ENCODE measurements around the gene ITGB4. TPM values are rescaled to one million over a fixed set of nuclear protein-coding genes. Genes with fewer than 3 reads are reported as not detected.

ITGB4 gene
- total RNA-seq (2014; rRNA removed; shearing (Covaris generic)) = 4.8 and 8.0 TPM in 2 replicates

DNA sequence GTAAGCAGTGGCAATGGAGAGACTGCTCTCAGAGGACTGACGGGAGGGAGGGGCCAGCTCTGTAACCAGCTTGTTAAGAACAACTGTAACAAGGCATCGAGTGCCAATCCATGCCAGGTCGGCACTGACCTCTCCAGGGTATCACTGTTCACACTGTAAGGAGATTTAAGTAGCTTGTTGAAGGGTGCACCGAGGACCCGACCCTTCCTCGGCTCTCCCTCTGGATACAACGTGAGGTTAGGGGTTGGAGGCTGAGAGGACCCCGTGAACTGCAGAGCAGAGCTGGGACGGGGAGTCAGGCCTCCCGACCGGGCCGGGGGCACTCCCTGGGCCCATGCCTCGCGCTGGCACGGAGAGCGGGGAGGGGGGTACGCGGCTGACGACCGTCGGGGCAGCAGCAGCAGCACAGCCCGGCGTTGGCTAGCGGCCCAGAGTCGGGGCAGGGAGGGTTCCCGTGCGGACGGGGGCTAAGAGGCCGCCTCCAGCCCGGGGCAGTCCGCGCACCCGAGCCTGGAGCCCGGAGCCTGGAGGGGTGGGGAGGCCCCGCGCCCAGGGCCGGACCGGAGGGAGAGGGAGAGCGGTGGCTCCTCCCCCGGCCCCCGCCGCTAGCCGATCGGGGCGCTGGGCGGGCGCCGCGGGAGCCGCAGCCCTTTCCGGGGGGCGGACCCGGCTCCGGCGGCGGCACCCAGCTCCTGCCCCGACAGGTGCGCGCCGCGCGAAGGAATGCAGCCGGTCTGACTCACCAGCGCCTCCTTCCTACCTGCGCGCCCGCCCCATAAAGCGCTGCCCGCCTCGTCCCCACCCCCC, at the start of gene ITGB4:
ITGB4 (plus strand) TSS at position 804 of the 807 bp plus-strand sequence. CDS start 3,245 bp downstream, outside the sequence.
- DNase-seq (ENCODE audit: low read depth) = peak; percentile 42

DNA sequence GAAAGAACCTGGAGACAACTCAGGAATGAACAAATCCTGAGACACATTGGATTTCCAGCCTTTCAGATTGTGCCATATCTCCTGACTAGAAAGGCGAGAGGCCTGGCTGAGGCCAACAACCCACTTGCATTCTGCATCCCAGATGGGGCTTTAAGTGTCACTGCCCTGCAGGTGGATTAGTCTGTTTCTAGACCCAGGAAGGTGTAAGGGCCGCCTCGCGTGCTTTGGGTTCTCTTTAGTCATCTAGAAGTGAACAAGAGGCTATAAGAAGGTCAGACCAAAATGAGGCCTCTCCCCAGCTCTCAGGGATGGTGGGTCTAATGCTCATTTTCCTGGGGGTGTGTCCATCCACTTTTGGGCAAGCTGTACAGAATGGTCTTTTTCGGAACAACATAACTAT, 49.2 kb upstream of the ITGB4 start:
- DNase-seq (ENCODE audit: low read depth) = no peak

DNA sequence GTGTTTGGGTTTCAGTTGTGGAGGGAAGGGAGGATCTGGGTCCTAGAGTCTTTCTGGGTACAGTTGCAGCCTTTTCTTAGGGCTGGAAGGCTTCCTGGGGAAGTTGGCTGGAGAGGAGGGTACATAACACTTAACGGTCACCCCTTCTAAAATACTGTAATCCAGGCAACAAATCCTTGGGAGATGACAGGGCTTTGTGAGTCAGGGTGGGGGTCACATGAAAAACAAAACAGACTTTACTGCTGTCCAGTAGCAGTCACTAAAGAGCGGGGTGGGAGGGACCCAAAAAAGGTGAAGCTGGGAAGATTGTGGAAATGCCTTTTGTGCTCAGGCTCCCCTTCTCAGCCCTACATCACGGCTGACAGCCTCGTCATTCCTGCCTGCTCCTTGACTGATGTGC, 47.8 kb upstream of the ITGB4 start:
- DNase-seq (ENCODE audit: low read depth) = no peak

DNA sequence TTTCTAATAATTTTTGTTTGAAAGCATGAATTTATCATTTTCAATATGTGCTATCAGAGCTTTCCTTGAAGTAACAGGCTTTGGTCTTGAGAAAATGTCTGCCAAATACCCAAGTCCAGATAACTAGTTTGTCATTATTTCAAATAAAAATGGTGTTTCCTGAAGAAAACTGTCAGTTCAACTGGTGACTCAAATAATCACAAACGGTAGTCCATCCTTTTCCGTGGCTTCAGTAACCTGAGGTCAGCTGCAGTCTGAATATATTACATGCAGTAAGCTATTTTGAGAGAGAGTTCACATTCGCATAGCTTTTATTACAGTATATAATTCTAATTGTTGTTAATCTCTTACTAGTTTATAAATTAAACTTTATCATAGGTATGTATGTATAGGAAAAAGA, 44.8 kb upstream of the ITGB4 start:
- no peak for DNase-seq (ENCODE audit: low read depth)

DNA sequence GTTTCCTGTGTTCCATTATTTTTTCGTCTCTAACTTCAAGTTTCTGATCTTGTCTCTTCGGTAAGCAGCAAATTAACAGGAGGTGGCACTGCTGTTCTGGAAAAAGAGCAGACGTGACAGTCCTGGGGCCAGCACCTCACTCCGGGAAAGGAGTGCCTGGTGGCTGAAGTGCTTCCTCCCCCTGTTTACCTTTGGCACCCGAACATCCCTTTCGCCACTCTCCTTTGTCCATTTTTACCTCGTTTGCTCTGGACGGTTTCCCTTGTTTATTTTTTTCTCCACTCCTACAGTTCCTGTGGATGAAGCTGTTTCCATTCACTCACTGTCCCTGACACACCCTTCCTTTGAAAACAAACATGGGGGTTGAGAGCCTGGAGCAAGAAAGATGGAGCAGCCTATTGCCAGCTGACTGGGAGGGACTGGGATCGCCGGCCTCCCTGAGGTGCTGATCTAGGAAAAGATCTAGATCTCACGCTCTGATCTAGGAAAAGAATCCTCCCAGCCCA, 41.5 kb upstream of the ITGB4 start:
- DNase-seq (ENCODE audit: low read depth) = peak; percentile 84

DNA sequence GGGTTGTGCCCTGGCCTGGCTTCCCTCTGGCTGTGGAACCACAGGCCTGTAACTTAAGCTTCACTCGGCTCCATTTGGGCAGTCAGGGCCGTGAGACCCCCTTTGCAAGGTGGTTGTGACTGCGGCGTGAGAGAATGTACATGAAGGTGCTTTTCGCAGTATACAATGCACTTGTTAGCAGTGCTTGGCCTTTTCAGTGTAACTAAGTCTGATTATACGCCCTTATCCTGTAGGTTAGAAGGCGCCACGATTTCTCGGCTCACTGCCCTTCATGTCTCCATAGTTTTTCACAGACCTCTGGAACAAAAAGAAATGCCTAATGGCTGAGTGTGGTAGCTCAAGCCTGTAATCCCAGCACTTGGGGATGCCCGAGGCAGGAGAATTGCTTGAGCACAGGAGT, 40.8 kb upstream of the ITGB4 start:
- DNase-seq (ENCODE audit: low read depth) = no peak

DNA sequence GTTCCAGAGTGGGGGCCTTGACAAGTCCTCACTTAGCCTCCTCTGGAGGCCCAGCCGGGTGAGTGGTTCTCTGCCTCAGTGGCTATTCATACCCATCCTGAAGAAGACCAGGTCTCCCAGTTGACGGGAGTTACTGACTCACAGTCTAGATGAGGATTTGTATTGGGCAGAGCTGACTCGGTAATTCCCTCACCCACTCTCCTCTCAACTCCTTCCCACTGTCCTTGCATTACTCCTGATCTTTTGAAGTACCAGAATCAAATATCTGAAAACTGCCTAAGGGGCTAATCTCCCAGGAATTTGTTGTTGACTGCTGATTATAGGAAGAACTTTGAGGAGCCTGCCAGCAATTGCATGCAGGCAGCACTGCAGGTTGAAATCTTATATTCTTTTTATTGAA, 40.0 kb upstream of the ITGB4 start:
- peak; percentile 81 for DNase-seq (ENCODE audit: low read depth)

DNA sequence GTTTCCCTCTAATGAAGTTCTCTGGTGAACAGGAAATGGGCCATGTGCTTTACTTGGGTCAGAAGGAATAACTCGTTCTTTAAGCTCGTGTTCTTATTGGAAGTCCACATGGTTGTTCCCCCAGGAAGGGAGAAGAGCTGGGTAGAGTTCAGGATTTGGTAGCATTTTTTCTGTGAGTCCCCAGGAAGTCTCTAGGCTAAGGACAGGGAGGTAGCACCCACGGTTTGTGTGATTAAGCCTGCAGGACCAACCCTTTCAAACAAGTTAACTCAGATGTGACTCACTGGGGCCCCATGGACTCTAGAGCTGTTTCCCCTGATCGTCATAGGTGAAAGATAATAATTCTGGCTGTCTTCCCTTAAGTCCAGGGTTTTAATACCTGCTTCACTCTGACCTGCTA, 37.7 kb upstream of the ITGB4 start:
- peak; percentile 90 for DNase-seq (ENCODE audit: low read depth)

DNA sequence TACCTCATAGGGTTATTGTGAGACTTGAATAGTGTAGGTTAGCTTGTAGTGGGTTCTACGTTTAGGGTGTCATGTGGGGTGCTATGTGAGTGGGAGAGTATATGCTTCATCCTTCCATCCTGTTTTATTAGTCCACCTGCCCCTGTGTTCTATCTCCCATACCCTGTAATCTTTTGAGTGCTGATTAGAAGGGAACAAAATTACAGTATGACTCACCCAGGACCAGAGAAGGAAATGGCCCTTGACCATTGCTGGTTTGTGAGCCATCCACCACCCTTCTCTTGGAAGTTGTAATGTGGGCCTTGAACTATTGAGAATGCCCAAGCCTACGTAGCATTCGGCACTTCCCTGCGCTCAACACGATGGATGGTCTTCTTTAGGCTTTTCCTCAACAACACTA, 37.0 kb upstream of the ITGB4 start:
- peak; percentile 55 for DNase-seq (ENCODE audit: low read depth)

DNA sequence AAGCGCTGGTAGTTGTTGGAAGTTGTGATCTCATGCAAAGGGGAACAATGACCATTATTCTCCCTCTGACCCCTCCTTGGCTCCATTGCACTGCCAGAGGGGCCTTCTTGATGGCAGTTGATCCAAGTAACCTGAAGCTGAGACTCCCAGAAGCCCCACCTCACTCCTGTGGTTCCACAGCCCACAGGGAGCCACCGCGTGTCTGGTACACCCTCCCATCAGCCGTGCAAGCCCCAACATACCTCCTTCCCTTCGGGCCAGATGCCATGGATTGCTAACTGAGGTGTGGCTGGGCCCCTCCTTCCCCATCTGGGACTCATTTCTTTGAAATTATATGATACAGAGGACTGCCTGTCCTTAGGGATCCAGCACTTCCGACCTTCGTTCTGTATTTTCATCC, 36.3 kb upstream of the ITGB4 start:
- no peak for DNase-seq (ENCODE audit: low read depth)

DNA sequence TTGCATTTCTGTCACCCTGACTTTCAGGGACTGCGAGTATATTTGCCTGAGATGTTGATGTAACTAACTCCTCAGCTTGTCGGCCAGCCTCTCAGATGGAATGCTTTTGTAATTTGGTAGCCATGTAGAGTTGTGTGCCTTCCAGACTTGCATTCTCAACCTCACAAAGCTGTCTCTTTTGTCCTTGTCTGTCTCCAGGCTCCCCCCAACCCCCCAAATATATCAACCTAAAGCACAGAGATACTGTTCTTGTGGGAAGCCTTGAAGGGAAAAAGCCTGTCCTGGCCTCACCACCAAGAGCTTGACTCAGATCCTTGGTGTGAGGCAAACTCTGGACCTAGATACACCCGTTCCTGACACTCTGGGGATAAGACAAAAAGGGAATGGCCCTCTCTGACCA, 35.8 kb upstream of the ITGB4 start:
- no peak for DNase-seq (ENCODE audit: low read depth)

DNA sequence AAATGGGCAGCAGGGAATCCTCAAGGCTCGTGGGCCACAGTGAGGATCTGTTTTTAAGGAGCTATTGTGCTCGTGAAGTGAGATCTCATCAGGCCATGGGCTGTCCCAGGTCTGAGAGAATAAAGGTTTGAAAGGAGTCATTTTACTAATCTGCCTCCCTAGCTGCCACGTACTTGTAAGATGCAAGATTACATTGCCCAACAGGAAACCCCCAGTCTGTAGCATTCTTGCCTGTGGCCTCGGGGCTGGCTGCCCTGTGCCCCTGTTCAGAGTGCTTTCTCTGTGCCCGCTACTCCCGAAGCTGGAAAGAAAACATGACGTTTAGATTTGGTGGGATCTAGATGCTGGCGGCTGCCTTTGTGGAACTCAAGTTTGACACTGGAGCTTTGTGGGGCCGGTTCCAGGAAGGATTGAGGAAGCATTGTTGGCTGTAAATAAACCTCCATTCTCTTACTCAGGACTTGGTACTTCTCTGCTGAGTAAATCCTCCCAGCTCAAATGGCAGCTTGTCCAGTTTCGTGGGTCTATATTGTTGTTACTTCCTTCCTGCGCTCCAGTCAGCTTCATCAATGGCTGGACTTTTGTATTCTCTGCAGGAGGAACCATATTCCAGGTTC, 32.9 kb upstream of the ITGB4 start:
- peak; percentile 75 for DNase-seq (ENCODE audit: low read depth)

DNA sequence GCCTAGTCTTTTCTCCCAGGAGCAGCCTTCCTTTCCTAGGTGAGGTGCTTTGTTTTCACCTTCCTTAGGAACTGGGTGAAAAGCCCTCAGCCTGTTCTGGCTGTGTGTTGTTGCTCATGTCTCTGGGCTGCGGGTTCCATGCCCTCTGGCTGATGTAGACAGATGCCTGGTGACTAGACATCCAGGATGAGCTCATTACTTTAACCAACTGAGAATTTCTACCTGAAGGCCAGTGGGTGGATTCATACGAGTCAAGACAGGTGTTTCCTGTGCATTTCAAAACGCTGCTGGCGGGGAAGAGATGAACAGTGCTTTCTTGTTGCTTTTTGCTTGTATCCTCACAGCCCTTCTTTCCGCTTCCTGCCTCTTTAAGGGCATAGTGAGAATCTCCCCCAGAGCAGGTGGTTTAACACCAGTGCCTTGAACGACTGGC, 31.8 kb upstream of the ITGB4 start:
- peak; percentile 67 for DNase-seq (ENCODE audit: low read depth)

DNA sequence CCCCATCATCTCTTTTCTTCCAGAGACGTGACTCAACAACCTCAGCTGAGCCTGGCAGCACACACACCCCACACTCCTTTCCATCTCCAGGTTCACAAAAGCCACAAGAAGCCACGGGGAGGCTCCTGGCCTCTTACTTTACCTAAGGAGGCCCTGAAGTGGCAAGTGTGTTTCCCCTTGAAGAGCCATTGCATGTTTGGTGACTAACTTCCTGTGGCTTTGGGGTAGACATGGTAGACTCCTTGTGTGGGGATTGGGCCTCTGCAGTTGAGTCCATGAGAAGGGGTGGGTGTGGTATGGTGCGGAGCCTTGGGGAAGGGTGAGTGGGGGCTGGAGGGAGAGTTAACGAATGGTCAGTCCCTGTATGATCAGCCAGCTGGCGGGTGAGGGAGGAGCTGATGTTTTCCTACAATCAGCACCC, 29.9 kb upstream of the ITGB4 start:
- DNase-seq (ENCODE audit: low read depth) = peak; percentile 99

DNA sequence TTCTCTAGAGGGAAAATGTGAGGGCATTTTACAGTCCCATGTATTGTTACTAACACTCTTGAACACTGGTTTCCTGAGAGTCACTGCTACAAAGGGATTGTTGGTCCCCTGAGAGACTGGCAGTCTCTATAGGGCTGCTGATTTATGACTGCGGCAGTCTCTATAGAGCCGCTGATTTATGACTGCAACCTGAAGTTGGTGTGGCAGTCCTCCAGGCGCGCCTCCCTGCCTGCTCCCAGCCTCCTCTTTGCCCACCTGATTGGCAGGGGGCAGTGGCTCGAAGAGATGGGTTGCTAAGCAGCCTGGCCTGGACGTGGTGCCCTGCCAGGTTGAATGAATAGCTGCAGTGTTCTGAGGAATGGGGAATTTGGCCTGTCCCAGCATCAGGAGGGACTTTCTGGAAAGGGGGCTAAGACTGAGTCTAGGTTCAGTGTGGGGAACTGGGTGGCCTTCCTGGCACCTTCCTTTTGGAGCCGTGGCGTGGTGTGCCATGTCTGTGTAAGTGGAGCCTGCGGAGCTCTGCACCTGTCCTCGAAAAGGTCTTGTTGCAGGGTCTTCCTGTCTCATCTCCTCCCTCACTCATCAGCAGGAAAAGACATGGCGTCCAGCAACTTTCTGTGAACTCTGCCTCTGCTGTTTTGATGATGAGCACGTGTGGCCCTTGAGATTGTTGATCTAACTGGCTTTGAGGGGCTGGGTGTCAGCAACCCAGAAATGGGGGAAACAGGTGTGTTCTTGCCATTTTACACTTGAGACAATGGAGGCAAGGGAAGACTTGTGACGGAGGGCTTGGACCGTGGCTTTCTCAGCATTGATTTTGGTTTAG, 29.2 kb upstream of the ITGB4 start:
- no peak for DNase-seq (ENCODE audit: low read depth)

DNA sequence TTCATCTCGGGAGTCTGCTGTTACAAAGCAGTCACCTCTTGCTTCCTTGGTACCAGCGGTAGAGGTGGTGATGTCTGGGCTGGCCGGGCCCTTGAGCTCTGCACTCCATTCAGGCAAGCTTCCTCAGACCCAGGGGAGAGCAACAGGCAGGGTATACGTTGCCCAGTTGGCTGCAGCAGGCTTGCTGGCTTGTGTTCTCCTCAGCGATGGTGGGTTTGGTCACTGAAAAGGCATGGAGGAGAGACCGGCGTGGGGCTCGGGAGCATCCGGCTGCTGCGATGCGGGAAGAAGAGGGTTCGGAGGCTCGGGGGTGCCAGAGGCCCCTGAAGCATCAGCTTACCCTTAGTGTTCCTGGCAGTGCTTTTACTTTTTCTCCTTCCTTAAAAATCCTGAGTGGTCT, 28.3 kb upstream of the ITGB4 start:
- DNase-seq (ENCODE audit: low read depth) = peak; percentile 30

DNA sequence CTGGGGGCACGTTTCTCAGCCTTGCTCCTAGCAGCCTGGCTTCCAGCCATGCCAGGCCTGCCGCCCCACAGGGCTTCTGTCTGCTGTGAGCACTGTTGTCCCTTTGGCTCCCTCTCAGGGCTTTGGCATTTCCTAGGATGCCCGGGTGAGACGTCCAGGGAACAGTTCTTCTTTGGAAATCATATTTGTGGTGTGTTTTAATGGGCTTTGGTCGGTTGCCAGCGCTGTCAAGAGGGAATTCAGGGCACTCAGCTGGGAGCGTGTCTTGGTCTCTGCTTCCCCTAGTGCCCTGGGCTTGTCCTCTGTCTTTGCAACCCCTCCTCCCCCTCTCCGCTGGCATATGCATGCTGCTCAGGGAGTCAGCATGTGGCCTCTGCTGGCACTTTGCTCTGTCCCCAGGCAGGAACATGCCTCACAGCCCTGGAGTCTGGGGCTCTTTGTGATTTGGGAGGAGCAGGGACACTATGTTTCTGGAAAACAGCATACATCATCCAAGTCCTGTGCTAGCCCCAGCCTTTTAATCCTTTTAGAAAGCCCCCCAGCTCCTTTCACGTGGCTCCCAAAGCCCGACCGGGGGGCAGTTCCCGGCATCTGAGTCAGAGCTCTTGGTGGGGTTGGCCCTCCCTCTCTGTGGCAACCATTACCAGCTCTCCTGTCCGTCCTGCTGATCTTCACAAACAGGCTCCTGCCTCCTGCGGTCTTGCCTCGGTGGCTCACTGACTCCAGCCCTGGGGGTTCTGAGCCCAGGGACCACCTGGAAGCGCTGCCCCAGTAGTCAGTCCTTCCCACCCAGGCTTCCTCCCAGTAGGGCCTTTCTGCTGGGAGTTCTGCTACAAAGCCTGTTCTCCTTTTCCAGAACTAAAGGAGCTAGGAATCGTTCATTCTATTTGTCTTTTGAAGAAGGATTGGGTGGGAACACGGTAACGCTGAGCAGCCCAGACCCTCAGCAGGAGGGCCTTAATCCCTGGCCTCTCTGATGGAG, 27.5 kb upstream of the ITGB4 start:
- peak; percentile 100 for DNase-seq (ENCODE audit: low read depth)

DNA sequence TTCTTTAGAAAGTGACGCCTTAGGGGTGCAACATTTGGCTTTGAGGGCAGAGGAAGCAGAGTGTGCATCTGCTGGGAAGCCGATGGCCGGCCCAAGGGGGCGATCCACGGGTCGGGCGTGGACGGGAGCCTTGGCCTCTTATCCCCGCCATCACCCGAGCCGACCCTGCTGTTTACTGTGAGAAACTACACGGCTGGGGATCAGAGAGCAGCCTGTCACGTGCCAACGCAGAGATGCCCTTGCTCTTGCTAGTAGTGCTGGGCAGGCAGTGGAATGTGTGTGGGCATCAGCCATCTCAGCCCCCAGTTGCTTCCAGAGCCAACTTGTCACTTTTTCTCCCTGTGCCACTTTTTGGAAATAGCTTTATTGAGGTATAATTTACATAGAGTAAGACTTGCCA, 26.7 kb upstream of the ITGB4 start:
- no peak for DNase-seq (ENCODE audit: low read depth)

DNA sequence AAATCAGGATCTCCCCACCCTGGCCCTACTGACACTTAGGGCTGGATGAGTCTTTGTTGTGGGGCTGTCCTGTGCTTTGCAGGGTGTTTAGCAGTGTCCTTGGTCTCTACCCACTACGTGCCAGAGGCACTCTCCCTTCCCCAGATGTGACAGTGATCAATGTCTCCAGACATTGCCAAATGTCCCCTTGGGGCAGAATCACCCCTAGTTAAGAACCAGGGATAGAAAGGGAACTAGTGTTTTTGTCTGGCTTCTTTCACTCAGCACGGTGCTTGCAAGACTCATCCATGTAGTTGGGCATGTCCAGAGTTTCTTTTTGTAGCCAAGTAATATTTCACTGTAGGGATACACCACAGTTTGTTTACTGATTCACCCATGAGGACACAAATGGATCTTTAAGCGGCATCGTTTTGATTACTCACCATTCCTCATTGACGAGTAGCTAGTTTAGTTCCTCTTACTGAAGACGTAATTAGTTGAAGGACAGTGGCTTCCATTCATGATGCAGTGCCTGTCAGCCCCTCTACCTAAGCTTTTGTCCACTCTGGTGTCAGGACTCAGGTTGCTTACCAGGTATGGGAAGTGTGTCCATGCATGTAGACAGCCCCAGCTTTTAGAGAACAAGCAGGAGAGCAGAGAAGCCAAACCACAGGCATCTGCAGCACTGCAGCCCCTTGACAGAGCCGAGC, 26.0 kb upstream of the ITGB4 start:
- peak; percentile 80 for DNase-seq (ENCODE audit: low read depth)

DNA sequence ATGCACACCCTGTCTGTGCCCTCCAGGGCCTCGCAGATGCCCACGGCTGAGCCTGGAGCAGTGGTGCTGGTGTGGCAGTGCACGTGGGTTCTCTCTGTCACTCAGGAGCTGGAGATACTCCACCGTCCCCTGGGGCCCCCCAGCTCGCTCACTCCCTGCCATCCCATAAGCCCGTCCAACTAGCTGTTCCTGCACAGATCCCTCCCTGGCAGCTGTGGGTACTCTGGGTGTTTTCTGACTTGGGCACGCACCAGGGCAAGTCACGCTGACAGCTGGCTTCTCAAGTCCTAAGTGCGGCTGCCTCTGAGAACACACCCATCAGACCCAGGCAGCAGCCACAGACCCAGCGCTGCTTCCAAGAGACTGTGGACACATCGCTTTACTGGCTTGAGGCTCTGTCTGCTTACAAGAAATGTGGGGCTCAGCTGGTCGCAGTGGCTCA, 25.4 kb upstream of the ITGB4 start:
- no peak for DNase-seq (ENCODE audit: low read depth)

Measured in M059J (cell line).